OCI-LY7 (cell line): ENCODE results near the gene RBM17.

Experiments used
- EZH2phosphoT487 ChIP-seq: fragments of 200-600 bp; sonication (generic); IDR thresholded peaks from 2 replicates; pipeline ENCODE4 v1.6.1; 2018; ENCODE audit warnings: low read depth, borderline replicate concordance, mild to moderate bottlenecking, mixed run types, antibody characterized with exemption, low read length, moderate library complexity, mixed read lengths
- TF ChIP-seq, protein P1 (sequence below): fragments of 200-600 bp; sonication (generic); conservative IDR thresholded peaks from 2 replicates; pipeline ENCODE4 v1.5.1; 2014; ENCODE audit warnings: mild to moderate bottlenecking, antibody characterized with exemption, low read length, moderate library complexity, mixed read lengths

- TF ChIP-seq, protein P1, sequence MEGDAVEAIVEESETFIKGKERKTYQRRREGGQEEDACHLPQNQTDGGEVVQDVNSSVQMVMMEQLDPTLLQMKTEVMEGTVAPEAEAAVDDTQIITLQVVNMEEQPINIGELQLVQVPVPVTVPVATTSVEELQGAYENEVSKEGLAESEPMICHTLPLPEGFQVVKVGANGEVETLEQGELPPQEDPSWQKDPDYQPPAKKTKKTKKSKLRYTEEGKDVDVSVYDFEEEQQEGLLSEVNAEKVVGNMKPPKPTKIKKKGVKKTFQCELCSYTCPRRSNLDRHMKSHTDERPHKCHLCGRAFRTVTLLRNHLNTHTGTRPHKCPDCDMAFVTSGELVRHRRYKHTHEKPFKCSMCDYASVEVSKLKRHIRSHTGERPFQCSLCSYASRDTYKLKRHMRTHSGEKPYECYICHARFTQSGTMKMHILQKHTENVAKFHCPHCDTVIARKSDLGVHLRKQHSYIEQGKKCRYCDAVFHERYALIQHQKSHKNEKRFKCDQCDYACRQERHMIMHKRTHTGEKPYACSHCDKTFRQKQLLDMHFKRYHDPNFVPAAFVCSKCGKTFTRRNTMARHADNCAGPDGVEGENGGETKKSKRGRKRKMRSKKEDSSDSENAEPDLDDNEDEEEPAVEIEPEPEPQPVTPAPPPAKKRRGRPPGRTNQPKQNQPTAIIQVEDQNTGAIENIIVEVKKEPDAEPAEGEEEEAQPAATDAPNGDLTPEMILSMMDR: no peak
- TF ChIP-seq EZH2phosphoT487: no peak
Observed at GRCh38 chr10:6067457-6067856, 21.4 kb upstream of the RBM17 start.
